Gastrocnemius medialis (tissue), 4 donors: ENCODE data around the gene CACNB4. TPM values are rescaled to one million over a fixed set of nuclear protein-coding genes. Genes with fewer than 3 reads are reported as not detected.

Experiments used
- ATAC-seq, 2 donors: fragments of 150-250 bp; one replicate each; pipeline ENCODE4 v1.9.1; 2016
- DNase-seq, 2 donors: peaks; one replicate each; pipeline ENCODE4 v3.0.0-alpha.2; 2019
- H3K27ac ChIP-seq, 4 donors: fragments of 200-600 bp; sonication (generic); 1 replicate in 1 of 4; 2 replicates in 3 of 4; pipeline ENCODE4 v1.5.1; 2016 to 2018; ENCODE audit warnings: mild to moderate bottlenecking in 2 of 4, moderate library complexity in 1 of 4
- H3K27me3 ChIP-seq, 3 donors: fragments of 200-600 bp; sonication (generic) in 2 of 3; 1 replicate in 1 of 3; 2 replicates in 2 of 3; pipeline versions ENCODE4 v1.5.1 to v1.6.0; 2016 to 2019; ENCODE audit warnings: mild to moderate bottlenecking in 1 of 3, moderate library complexity in 1 of 3
- H3K36me3 ChIP-seq, 2 donors: fragments of 200-600 bp; sonication (generic) in 1 of 2; one replicate each; pipeline ENCODE4 v1.5.1; 2017 to 2018
- H3K4me1 ChIP-seq, 2 donors: fragments of 200-600 bp; sonication (generic) in 1 of 2; one replicate each; pipeline ENCODE4 v1.5.1; 2016 to 2017; ENCODE audit warnings: mild to moderate bottlenecking in 2 of 2
- H3K4me3 ChIP-seq, 4 donors: fragments of 200-600 bp; sonication (generic) in 3 of 4; 1 replicate in 1 of 4; 2 replicates in 3 of 4; pipeline ENCODE4 v1.5.1; 2016 to 2019; ENCODE audit warnings: mild to moderate bottlenecking in 2 of 4
- H3K9me3 ChIP-seq, 3 donors: fragments of 200-600 bp; sonication (generic) in 2 of 3; 1 replicate in 1 of 3; 2 replicates in 2 of 3; pipeline ENCODE4 v1.5.1; 2016 to 2019
- POLR2A ChIP-seq, 2 donors: fragments of 450-650 bp; IDR thresholded peaks; one replicate each; pipeline ENCODE4 v1.6.1; 2017; ENCODE audit warnings: antibody characterized with exemption in 2 of 2, mild to moderate bottlenecking in 2 of 2, moderate library complexity in 2 of 2
- in situ Hi-C, 4 donors: fragments of 200-750 bp; cut with MboI; loops; one replicate each; pipeline versions ENCODE4 v1.15.0 to v1.8.0; 2017; ENCODE audit warnings: low sequenced_read_pairs in 4 of 4
- intact Hi-C: fragments of 100-400 bp; cut with DNase I; formaldehyde crosslinking; loops from one replicate; pipeline ENCODE4 v1.15.1; 2023; ENCODE audit warnings: low total_unique reads
- total RNA-seq, 4 donors: library from RNA; depleted of rRNA; stranded (reverse); fragments of >200 nt; gene quantifications; one replicate each; pipeline versions ENCODE4 v1.1.0 to v1.2.3, GENCODE V29; 2016
- TF ChIP-seq, protein P1 (sequence below), 5 experiments: fragments of 450-650 bp in 3 of 5; fragments of 200-600 bp in 2 of 5; sonication (generic) in 2 of 5; IDR thresholded peaks in 4 of 5; conservative IDR thresholded peaks in 1 of 5; 1 replicate in 4 of 5; 2 replicates in 1 of 5; pipeline ENCODE4 v1.5.1; 2016 to 2019; ENCODE audit warnings: antibody characterized with exemption in 5 of 5, mild to moderate bottlenecking in 3 of 5, moderate library complexity in 3 of 5

Gene CACNB4
- total RNA-seq, 4 donors from 2014 or later: 0.04 to 0.56 (median 0.36) TPM

DNA sequence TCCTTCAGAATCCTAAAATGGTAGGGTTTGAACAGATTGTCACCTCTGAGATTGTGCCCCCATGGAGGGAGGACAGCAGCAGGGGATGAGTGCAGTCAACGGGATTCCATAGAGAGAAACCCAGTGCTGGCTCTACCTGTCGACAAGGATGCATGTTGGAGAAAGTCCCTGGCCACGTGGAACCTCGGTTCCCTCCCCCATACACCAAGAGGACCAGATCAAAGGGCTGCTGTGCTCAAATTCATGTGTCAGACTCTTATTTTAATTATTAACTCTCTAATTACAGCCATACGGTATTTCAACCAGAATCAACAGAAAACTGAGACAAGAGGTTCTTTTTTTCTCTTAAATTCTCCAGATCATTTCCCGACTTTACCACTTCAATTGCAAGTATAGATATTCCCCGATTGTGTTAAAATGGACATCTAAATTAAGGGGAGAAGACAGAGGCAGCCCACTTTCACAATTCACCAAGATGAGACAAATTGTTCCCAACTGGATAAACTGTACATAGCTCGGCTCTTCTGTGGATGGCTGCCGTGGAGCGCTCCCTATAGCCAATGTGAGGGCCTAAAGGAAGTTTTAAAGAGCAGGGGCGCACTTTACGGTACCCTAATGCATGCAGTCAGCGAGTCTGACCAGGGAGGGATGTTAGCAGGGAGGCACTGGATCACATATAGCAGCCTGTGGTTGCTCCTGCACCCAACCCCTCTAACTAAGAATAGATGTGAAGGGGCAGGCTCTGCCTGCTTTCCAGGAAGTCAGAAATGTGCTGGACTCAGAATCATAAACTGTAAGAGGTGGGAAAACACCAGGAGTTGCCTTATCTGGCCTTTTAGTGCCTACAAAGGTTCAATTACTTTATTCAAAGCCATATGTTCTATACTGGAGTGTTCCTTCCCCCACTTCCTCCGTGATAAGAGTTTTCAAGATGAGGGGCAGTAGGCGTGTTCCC is 123.1 kb downstream of the CACNB4 start:
- TF ChIP-seq, protein P1, sequence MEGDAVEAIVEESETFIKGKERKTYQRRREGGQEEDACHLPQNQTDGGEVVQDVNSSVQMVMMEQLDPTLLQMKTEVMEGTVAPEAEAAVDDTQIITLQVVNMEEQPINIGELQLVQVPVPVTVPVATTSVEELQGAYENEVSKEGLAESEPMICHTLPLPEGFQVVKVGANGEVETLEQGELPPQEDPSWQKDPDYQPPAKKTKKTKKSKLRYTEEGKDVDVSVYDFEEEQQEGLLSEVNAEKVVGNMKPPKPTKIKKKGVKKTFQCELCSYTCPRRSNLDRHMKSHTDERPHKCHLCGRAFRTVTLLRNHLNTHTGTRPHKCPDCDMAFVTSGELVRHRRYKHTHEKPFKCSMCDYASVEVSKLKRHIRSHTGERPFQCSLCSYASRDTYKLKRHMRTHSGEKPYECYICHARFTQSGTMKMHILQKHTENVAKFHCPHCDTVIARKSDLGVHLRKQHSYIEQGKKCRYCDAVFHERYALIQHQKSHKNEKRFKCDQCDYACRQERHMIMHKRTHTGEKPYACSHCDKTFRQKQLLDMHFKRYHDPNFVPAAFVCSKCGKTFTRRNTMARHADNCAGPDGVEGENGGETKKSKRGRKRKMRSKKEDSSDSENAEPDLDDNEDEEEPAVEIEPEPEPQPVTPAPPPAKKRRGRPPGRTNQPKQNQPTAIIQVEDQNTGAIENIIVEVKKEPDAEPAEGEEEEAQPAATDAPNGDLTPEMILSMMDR (IDR thresholded peaks at IDR 0.05 in 4 of 5, conservative IDR thresholded peaks at IDR 0.05 in 1 of 5): no peak
- TF ChIP-seq POLR2A (IDR thresholded peaks at IDR 0.05): no peak
- no peaks in the 10 kb centered on the region for H3K36me3 ChIP-seq
- no peaks in the 10 kb centered on the region for H3K27me3 ChIP-seq
- no peaks in the 10 kb centered on the region for H3K9me3 ChIP-seq
- H3K4me3 ChIP-seq: no peak overlapping the region
- intact Hi-C loops (no loop called here), in situ Hi-C loops (no loop called here)
- no peak overlapping the region for H3K27ac ChIP-seq
- ATAC-seq (no peak), DNase-seq (no peak)
- no peaks in the 10 kb centered on the region for H3K4me1 ChIP-seq

- Histone ChIP-seq H3K36me3 (no peaks in the 10 kb centered on the region), H3K27ac (no peak overlapping the region), H3K4me3 (no peak overlapping the region), H3K9me3 (no peaks in the 10 kb centered on the region), H3K4me1 (no peaks in the 10 kb centered on the region), H3K27me3 (no peaks in the 10 kb centered on the region)
- in situ Hi-C loops: no loop called here
- no peak for TF ChIP-seq POLR2A (IDR thresholded peaks at IDR 0.05)
- TF ChIP-seq, protein P1 (IDR thresholded peaks at IDR 0.05 in 4 of 5, conservative IDR thresholded peaks at IDR 0.05 in 1 of 5): no peak
- intact Hi-C loops: no loop called here
- DNase-seq (no peak), ATAC-seq (no peak)
Observed at GRCh38 chr2:151974988-151975387, 123.9 kb downstream of the CACNB4 start.

DNA sequence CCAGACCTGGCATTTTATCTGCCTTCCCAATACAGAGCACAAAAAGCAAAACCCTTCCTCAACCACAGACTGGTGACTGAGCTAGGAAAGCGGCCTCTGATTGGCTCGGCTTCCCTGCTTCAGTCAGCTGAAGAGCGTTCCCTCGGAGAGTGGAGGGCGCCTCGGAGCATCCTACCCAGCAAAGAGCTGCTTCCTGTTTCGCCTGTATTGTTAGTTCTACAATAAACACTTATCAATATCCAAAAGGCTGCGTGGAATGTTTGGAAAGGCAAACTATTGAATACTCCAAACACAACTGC is 125.0 kb downstream of the CACNB4 start:
- TF ChIP-seq, protein P1 (IDR thresholded peaks at IDR 0.05 in 4 of 5, conservative IDR thresholded peaks at IDR 0.05 in 1 of 5): no peak
- TF ChIP-seq POLR2A (IDR thresholded peaks at IDR 0.05): no peak
- H3K36me3 ChIP-seq: no peaks in the 10 kb centered on the region
- H3K27ac ChIP-seq: no peak overlapping the region
- intact Hi-C loops (no loop called here), in situ Hi-C loops (no loop called here)
- no peak for DNase-seq
- no peaks in the 10 kb centered on the region for H3K9me3 ChIP-seq
- no peak overlapping the region for H3K4me3 ChIP-seq
- no peaks in the 10 kb centered on the region for H3K27me3 ChIP-seq
- no peak for ATAC-seq
- H3K4me1 ChIP-seq: no peaks in the 10 kb centered on the region

GRCh38 chr2:151973013-151973900 is 125.6 kb downstream of the CACNB4 start:
- DNase-seq: no peak
- intact Hi-C loops: no loop called here
- in situ Hi-C loops: no loop called here
- ATAC-seq: no peak
- Histone ChIP-seq H3K36me3 (no peaks in the 10 kb centered on the region), H3K4me3 (no peak overlapping the region), H3K9me3 (no peaks in the 10 kb centered on the region), H3K4me1 (peaks cover 0 to under 1% of the 10 kb centered on the region in 2 donors), H3K27ac (no peak overlapping the region), H3K27me3 (no peaks in the 10 kb centered on the region)
- no peak for TF ChIP-seq POLR2A (IDR thresholded peaks at IDR 0.05)
- TF ChIP-seq, protein P1 (IDR thresholded peaks at IDR 0.05 in 4 of 5, conservative IDR thresholded peaks at IDR 0.05 in 1 of 5): no peak
